Measurements from ENCODE around the gene PEPD.

DNA sequence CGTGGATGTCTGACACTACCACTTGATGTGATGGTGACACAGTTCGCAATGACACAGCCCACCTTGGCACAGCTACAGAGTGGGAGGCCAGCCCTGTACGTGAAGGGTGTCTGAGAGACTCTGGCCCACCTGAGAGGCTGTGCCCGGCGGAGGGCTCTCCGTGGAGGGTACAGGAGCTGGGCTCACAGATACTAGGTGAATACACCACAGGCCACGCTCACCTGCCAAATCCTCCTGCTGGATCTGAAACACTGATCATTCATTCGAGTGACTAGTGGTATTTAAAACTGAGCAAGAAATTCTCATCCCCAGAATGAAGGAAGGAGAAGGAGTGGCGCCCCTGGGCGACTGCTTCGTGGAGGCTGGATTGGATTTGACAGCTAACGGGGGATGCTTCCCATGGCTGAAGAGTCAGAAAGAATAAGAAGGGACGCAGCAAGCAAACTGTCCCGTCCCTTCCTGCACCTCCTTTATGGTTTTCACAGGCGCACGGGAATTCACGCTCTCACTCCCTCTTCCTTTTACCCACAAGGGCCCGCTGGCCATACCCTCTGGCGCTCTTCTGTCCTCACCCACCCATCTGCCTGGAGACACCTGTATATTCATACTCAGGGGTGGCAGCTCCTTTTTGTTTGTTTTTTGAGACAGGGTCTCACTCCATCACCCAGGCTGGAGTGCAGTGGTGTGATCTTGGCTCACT, 123.1 kb downstream of the PEPD start:
- TF ChIP-seq CTCF (IDR thresholded peaks at IDR 0.05) (no peak), ZFX (IDR thresholded peaks at IDR 0.05; ENCODE audit: borderline replicate concordance) (no peak)
